Common myeloid progenitor, CD34-positive (primary cell): ENCODE results near the gene ERAP2.

Experiments used
- CTCF ChIA-PET: fragments of 350-600 bp; sonication (Branson Sonifier 250); formaldehyde crosslinking; loops from one replicate; lab custom pipeline; 2021; ENCODE audit warnings: antibody characterized with exemption; lab: Charles Lee
- POLR2A ChIA-PET: fragments of 350-600 bp; sonication (Branson Sonifier 250); formaldehyde crosslinking; loops from one replicate; lab custom pipeline; 2021; ENCODE audit warnings: antibody characterized with exemption; lab: Charles Lee
- DNase-seq, 3 donors: peaks; one replicate each; pipeline versions ENCODE4 v3.0.0 to v3.0.0-alpha.2; 2013
- H3K27ac ChIP-seq, 2 experiments: 1 replicate in 1 of 2; 2 replicates in 1 of 2; pipeline ENCODE4 v1.7.0; 2013; ENCODE audit warnings: inconsistent platforms in 2 of 2, low read length in 2 of 2, mild to moderate bottlenecking in 2 of 2, low read depth in 1 of 2, moderate library complexity in 1 of 2; ENCODE audit not compliant: severe bottlenecking in 2 of 2, insufficient read depth in 1 of 2, poor library complexity in 1 of 2
- H3K27me3 ChIP-seq, 5 experiments: replicated peaks in 2 of 5; 1 replicate in 3 of 5; 2 replicates in 2 of 5; pipeline versions ENCODE4 v1.6.1 to v1.7.0; 2013; ENCODE audit warnings: low read length in 4 of 5, mild to moderate bottlenecking in 2 of 5, moderate library complexity in 2 of 5, inconsistent platforms in 1 of 5; ENCODE audit not compliant: insufficient read depth in 5 of 5, control insufficient read depth in 4 of 5
- H3K36me3 ChIP-seq, 4 experiments: 1 replicate in 2 of 4; 2 replicates in 2 of 4; pipeline versions ENCODE4 v1.6.1 to v1.7.0; 2013; ENCODE audit warnings: low read length in 3 of 4, control low read depth in 1 of 4, mild to moderate bottlenecking in 1 of 4; ENCODE audit not compliant: control insufficient read depth in 4 of 4, insufficient read depth in 4 of 4
- H3K4me1 ChIP-seq, 4 experiments: 1 replicate in 3 of 4; 2 replicates in 1 of 4; pipeline versions ENCODE4 v1.6.1 to v1.7.1; 2013; ENCODE audit warnings: low read length in 3 of 4, mild to moderate bottlenecking in 3 of 4, control low read depth in 1 of 4, inconsistent platforms in 1 of 4, moderate library complexity in 1 of 4; ENCODE audit not compliant: control insufficient read depth in 4 of 4, insufficient read depth in 4 of 4; ENCODE audit errors: control extremely low read depth in 1 of 4
- H3K4me3 ChIP-seq, 7 experiments: 1 replicate in 4 of 7; 2 replicates in 3 of 7; pipeline versions ENCODE4 v1.5.1 to v1.7.0; 2013; ENCODE audit warnings: mild to moderate bottlenecking in 7 of 7, low read length in 6 of 7, moderate library complexity in 6 of 7, inconsistent platforms in 2 of 7, low read depth in 2 of 7, control low read depth in 1 of 7; ENCODE audit not compliant: insufficient read depth in 4 of 7, control insufficient read depth in 1 of 7; ENCODE audit errors: extremely low read depth in 1 of 7
- H3K9me3 ChIP-seq, 5 experiments: 1 replicate in 4 of 5; 2 replicates in 1 of 5; pipeline versions ENCODE4 v1.6.1 to v1.7.1; 2013; ENCODE audit warnings: low read length in 4 of 5, mild to moderate bottlenecking in 2 of 5, inconsistent platforms in 1 of 5, low read depth in 1 of 5, moderate library complexity in 1 of 5; ENCODE audit not compliant: control insufficient read depth in 4 of 5, insufficient read depth in 2 of 5; ENCODE audit errors: control extremely low read depth in 1 of 5
- WGBS: methylation state at CpG from one replicate; pipeline ENCODE4 v1.1.5; 2013; ENCODE audit not compliant: insufficient coverage; 5-methylcytosine and 5-hydroxymethylcytosine counted together

Gene ERAP2

DNA sequence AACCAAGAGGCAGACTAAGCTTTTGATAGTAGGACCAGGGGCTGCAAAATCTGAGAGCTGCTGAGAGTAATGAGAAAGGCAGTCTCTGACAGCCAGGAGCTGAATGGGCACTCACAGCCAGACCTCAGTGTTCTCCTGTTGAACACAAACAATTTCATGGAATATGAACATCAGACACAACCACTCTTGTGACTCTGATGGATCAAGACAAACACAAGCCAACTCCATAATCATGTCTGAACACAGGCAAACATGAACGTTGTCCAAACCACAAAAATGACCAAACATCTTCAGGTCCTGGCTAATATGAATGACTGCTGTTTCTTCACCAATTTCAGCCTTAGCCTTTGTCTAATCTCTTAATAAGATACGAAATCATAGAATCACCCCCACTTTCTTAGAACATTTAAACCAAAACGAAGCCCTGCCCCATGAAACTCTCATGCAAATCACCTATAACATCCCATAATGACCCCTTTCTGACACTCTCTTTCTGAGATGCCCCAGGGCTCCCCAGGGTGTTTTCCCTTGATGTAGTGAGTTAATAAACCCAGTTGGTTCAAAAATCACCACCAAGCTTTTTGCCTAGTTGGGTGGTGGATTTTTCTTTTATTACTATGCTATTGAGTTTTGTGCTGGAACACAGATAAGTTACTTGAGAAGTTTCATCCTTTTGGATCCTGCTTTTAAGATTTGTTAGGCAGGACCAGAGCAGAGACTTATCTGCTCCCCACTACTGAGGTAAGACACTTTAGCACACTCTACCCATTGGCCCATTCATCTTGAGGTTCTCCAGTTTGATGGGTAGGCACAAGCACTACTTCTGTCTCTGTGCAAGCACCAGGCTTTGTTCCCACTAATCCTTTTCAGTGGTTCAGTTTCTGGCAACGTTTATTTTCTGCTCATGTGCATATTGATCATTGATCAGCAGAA is 5.9 kb upstream of the ERAP2 start:
- POLR2A ChIA-PET: interaction anchor here (1.4 kb wide), 1 partner anchor 290 kb away, joined by 4 read pairs; no protein-coding TSS in a partner anchor
- Histone ChIP-seq H3K4me1 (peaks cover 0 to under 1% (median under 1%) of the 10 kb centered on the region in 4 experiments), H3K9me3 (no peaks in the 10 kb centered on the region), H3K4me3 (no peak overlapping the region), H3K27me3 (no peaks in the 10 kb centered on the region), H3K36me3 (no peaks in the 10 kb centered on the region), H3K27ac (no peak overlapping the region)
- CTCF ChIA-PET: interaction anchor here (0.9 to 4.8 kb wide), 21 partner anchors 10 to 310 kb away, joined by 3 to 45 read pairs (median 5); partner anchors contain the start of gene LIX1
- WGBS: 42% methylated on average over 4 of the region's 4 CpGs
- no peak for DNase-seq

DNA sequence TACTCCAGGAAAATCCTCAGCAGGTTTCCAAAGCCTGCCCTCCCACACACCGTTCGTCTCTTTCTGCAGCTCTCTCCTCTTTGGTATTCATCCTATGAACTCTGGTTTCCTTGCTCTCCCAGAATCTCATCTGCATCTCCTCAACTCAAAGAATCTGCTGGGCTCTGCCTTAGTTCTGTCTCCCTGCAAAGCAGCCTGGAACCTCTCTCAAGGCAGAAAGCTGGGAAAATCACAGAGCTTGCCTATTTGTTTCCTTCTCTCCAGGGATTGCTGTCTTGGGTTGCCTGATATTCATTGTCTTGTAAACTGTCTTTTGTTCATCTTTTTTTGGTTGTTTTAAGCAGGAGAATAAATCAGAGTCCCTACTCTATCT is 5.3 kb upstream of the ERAP2 start:
- ChIA-PET CTCF (interaction anchor here (1.1 to 1.7 kb wide), 4 partner anchors 12 to 279 kb away, joined by 3 to 6 read pairs (median 4); no protein-coding TSS in a partner anchor), POLR2A (no interaction called here)
- Histone ChIP-seq H3K4me3 (no peak overlapping the region), H3K27me3 (no peaks in the 10 kb centered on the region), H3K9me3 (no peaks in the 10 kb centered on the region), H3K4me1 (peaks cover 0 to 7% (median 6%) of the 10 kb centered on the region in 4 experiments), H3K27ac (no peak overlapping the region), H3K36me3 (no peaks in the 10 kb centered on the region)
- DNase-seq: no peak
- 83% methylated on average over 2 of the region's 2 CpGs for WGBS

DNA sequence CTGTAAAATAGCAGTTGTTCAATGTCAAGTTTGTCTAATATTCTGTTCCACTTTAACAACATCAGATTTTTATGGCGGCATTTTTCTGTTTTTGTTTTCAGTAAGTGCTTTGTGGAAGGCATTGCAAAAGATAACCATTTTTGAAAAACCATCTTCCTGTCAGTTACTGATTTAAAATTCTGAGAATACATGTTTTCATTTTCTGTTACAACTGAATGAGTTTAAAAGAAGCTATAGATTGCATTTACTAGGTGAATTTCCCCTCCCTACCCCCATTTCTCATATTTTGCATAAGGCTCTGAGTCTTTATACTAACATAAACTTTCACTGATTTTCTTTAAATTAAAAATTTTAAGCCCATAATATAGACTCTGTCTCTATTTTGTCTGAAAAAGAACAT is 4.6 kb upstream of the ERAP2 start:
- CTCF ChIA-PET: interaction anchor here (0.8 to 1.7 kb wide), 6 partner anchors 11 to 290 kb away, joined by 3 to 6 read pairs (median 3); no protein-coding TSS in a partner anchor
- peaks cover 0 to 11% (median 8%) of the 10 kb centered on the region in 4 experiments for H3K4me1 ChIP-seq
- no peak overlapping the region for H3K27ac ChIP-seq
- H3K9me3 ChIP-seq: no peaks in the 10 kb centered on the region
- H3K27me3 ChIP-seq: no peaks in the 10 kb centered on the region
- WGBS: no CpG with 5 or more reads among the region's 1 CpG
- H3K4me3 ChIP-seq: no peak overlapping the region
- POLR2A ChIA-PET: no interaction called here
- DNase-seq: no peak
- H3K36me3 ChIP-seq: no peaks in the 10 kb centered on the region

DNA sequence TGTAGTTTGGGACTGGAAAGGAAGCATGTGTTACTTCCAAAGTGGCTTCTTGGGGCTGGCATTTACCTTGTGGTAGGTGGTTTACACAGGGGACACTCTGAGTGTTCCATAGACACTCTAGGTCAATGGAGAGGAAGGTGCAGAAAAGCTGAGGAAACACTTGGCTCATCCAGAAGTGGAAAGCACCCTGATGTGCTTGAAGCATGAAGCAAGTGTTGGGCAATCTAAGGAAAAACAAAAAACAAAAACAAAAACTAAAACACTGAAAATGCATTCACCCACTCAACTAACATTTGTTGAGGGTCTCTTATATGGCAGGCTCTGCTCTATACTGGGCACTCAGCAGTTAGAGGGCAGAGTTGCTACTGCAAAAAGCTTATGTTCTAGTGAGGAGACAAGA is 2.9 kb upstream of the ERAP2 start:
- POLR2A ChIA-PET: interaction anchor here (0.6 kb wide), 1 partner anchor 208 kb away, joined by 3 read pairs; no protein-coding TSS in a partner anchor
- Histone ChIP-seq H3K4me3 (no peak overlapping the region), H3K27ac (no peak overlapping the region), H3K9me3 (no peaks in the 10 kb centered on the region), H3K4me1 (peaks cover 9 to 22% (median 17%) of the 10 kb centered on the region in 4 experiments), H3K27me3 (no peaks in the 10 kb centered on the region), H3K36me3 (no peaks in the 10 kb centered on the region)
- CTCF ChIA-PET: interaction anchor here (0.6 to 4.3 kb wide), 6 partner anchors 20 to 288 kb away, joined by 3 to 12 read pairs (median 3); no protein-coding TSS in a partner anchor
- no peak for DNase-seq

DNA sequence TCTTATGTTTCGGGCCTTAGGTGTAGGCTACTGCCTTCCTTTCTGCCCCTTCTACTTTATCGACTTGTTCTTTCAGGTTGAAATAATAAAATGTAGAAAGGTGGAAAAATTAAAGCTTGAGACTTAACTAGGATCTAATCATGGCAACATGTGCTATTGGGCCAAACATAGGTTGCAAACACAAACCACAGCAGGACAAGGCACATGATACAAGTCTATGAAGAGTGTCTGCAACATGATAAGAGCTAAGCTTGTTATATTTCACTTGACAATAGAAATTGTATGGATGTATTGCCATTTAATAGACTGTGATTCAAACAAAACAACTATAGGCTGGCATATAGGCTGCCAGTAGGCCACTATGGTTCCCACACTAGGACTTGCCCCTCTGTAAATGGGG is 1.7 kb upstream of the ERAP2 start:
- DNase-seq: no peak
- ChIA-PET CTCF (interaction anchor here (1.0 to 4.3 kb wide), 8 partner anchors 8 to 286 kb away, joined by 3 to 12 read pairs (median 3); no protein-coding TSS in a partner anchor), POLR2A (no interaction called here)
- H3K9me3 ChIP-seq: no peaks in the 10 kb centered on the region
- no CpG with 5 or more reads among the region's 2 CpGs for WGBS
- H3K36me3 ChIP-seq: peaks cover 0 to 3% (median under 1%) of the 10 kb centered on the region in 4 experiments
- H3K27me3 ChIP-seq: no peaks in the 10 kb centered on the region
- H3K4me3 ChIP-seq: no peak overlapping the region
- H3K4me1 ChIP-seq: peaks cover 9 to 22% (median 17%) of the 10 kb centered on the region in 4 experiments
- H3K27ac ChIP-seq: no peak overlapping the region

DNA sequence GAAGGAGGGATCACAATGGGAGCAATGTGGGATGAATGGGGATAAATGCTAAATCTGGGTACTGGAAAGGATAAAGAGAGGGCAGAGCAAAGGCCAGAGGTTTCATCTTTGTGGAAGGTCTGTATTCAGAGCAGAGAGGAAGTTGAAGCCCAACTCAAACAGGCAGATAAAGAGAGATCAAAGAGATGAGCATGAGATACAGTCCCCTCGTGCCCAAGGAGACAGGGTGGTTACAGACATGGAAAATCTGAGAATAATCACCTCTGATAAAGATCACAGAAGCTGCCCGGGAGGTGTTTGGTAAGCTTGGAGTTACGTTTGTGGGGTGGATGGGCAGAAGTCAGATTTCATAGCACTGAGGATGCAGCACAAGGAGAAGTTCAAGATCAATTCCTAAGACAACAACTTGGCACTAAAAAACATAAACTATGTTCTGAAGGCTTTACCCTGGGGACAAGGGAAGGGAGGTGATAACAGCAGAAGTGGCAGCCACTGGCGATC is 459 bp upstream of the ERAP2 start:
- Histone ChIP-seq H3K9me3 (no peaks in the 10 kb centered on the region), H3K36me3 (peaks cover 4 to 15% (median 7%) of the 10 kb centered on the region in 4 experiments), H3K4me1 (peaks cover 14 to 29% (median 20%) of the 10 kb centered on the region in 4 experiments), H3K27me3 (no peaks in the 10 kb centered on the region), H3K4me3 (peak overlapping the region; percentile 3 to 100 (median 89)), H3K27ac (peak overlapping the region; percentile 55 to 89)
- DNase-seq: no peak
- POLR2A ChIA-PET: interaction anchor here (1.5 kb wide), 1 partner anchor 60 kb away, joined by 4 read pairs; the partner anchor contains the start of gene LNPEP
- CTCF ChIA-PET: interaction anchor here (0.5 to 4.3 kb wide), 10 partner anchors 8 to 289 kb away, joined by 3 to 12 read pairs (median 4); partner anchors contain the start of gene LNPEP
- no CpG with 5 or more reads among the region's 4 CpGs for WGBS
